Activated CD4-positive, CD25-positive, alpha-beta regulatory T cell treated with anti-CD3 and anti-CD28 coated beads, Interleukin-2, amount 50 U/mL, for 24 hours (primary cell): ENCODE measurements around the gene TIE1.
"Not testable (repeated sequence)": the region's sequence is repeated elsewhere in the genome, so short reads cannot be mapped to it uniquely, and the experiment has no call there.

ENCODE experiments used
- ATAC-seq, 2 donors: fragments of 150-1000 bp; cut with Tn5 transposase; one replicate each; pipeline ENCODE4 v1.10.0; 2021; ENCODE audit warnings: mild to moderate bottlenecking in 1 of 2, moderate library complexity in 1 of 2

Gene TIE1

GRCh38 chr1:43363935-43364525 is 63.2 kb downstream of the TIE1 start:
- ATAC-seq: no peak

GRCh38 chr1:43365678-43366077 is 64.9 kb downstream of the TIE1 start:
- no peak for ATAC-seq

- ATAC-seq: no peak
These were observed 65.4 kb downstream of the TIE1 start for GRCh38 chr1:43366179-43366578.

- ATAC-seq: no peak
These were observed 65.8 kb downstream of the TIE1 start for GRCh38 chr1:43366601-43367025.

GRCh38 chr1:43367026-43367903 is 66.5 kb downstream of the TIE1 start:
- ATAC-seq: peak; percentile 55 to 59

GRCh38 chr1:43367904-43368645 is 67.3 kb downstream of the TIE1 start, which contains the start of gene ELOVL1:
Gene ELOVL1, minus strand, starts transcription at chr1:43368011. Its CDS starts 2,402 bp downstream, at chr1:43365609.
- ATAC-seq: peak; percentile 85

- no peak for ATAC-seq
These were observed 67.9 kb downstream of the TIE1 start for GRCh38 chr1:43368646-43369020.

- ATAC-seq: not testable (repeated sequence)
These were observed 69.0 kb downstream of the TIE1 start for GRCh38 chr1:43369779-43370178.

- no peak for ATAC-seq
These were observed 69.8 kb downstream of the TIE1 start for GRCh38 chr1:43370564-43370963.

GRCh38 chr1:43372172-43372571 is 71.4 kb downstream of the TIE1 start:
- ATAC-seq: no peak
